Loucy (cell line): ENCODE measurements around the gene NKAP.

ENCODE experiments used
- H2AFZ ChIP-seq: fragments of 200-600 bp; sonication (generic); 2 replicates; pipeline ENCODE4 v1.6.0; 2016; ENCODE audit warnings: antibody characterized with exemption, mild to moderate bottlenecking, low read length, moderate library complexity
- H3F3A ChIP-seq: fragments of 200-600 bp; 2 replicates; pipeline ENCODE4 v1.6.0; 2016; ENCODE audit warnings: antibody characterized with exemption, low read depth, mild to moderate bottlenecking
- H3K27me3 ChIP-seq: fragments of 200-600 bp; sonication (generic); 2 replicates; pipeline ENCODE4 v1.6.1; 2014; ENCODE audit warnings: low read length, mild to moderate bottlenecking; ENCODE audit not compliant: insufficient read depth, poor library complexity, severe bottlenecking
- H3K36me3 ChIP-seq: fragments of 200-600 bp; sonication (generic); 2 replicates; pipeline ENCODE4 v1.6.1; 2016; ENCODE audit warnings: low read length; ENCODE audit not compliant: insufficient read depth
- H3K4me1 ChIP-seq: fragments of 200-600 bp; sonication (generic); 2 replicates; pipeline ENCODE4 v1.5.1; 2014; ENCODE audit warnings: low read length, mild to moderate bottlenecking; ENCODE audit not compliant: insufficient read depth, poor library complexity, severe bottlenecking
- H3K4me2 ChIP-seq: fragments of 200-600 bp; sonication (generic); 2 replicates; pipeline ENCODE4 v1.6.0; 2014; ENCODE audit warnings: antibody characterized with exemption, low read length, low read depth, mild to moderate bottlenecking; ENCODE audit not compliant: poor library complexity, severe bottlenecking
- H3K4me3 ChIP-seq: fragments of 200-600 bp; sonication (generic); 2 replicates; pipeline ENCODE4 v1.5.1; 2014; ENCODE audit warnings: low read length, mild to moderate bottlenecking, mixed read lengths; ENCODE audit not compliant: poor library complexity, severe bottlenecking
- H3K79me2 ChIP-seq: fragments of 200-600 bp; sonication (generic); 2 replicates; pipeline ENCODE4 v1.6.1; 2014; ENCODE audit warnings: low read length; ENCODE audit not compliant: insufficient read depth
- H3K9ac ChIP-seq: fragments of 200-600 bp; sonication (generic); 2 replicates; pipeline ENCODE4 v1.6.0; 2014; ENCODE audit warnings: mild to moderate bottlenecking, low read depth, low read length, moderate library complexity; ENCODE audit not compliant: poor library complexity, severe bottlenecking
- H3K9me2 ChIP-seq: fragments of 200-600 bp; sonication (generic); replicated peaks from 2 replicates; pipeline ENCODE4 v1.6.1; 2016; ENCODE audit warnings: low read depth, low read length, mixed read lengths
- H3K9me3 ChIP-seq: fragments of 200-600 bp; sonication (generic); 2 replicates; pipeline ENCODE4 v1.6.1; 2014; ENCODE audit warnings: mild to moderate bottlenecking, antibody characterized with exemption, low read length, low read depth; ENCODE audit not compliant: insufficient read depth
- H4K20me1 ChIP-seq: fragments of 200-600 bp; sonication (generic); 2 replicates; pipeline ENCODE4 v1.6.0; 2014; ENCODE audit warnings: antibody characterized with exemption, low read length, mild to moderate bottlenecking; ENCODE audit not compliant: insufficient read depth, poor library complexity, severe bottlenecking
- EZH2phosphoT487 ChIP-seq: fragments of 200-600 bp; IDR thresholded peaks from 2 replicates; pipeline ENCODE4 v1.6.1; 2018; ENCODE audit warnings: antibody characterized with exemption, mild to moderate bottlenecking, moderate library complexity, borderline replicate concordance
- TF ChIP-seq, protein P1 (sequence below): fragments of 200-600 bp; sonication (generic); conservative IDR thresholded peaks from 2 replicates; pipeline ENCODE4 v1.5.1; 2014; ENCODE audit warnings: mild to moderate bottlenecking, antibody characterized with exemption, low read length

NKAP gene

DNA sequence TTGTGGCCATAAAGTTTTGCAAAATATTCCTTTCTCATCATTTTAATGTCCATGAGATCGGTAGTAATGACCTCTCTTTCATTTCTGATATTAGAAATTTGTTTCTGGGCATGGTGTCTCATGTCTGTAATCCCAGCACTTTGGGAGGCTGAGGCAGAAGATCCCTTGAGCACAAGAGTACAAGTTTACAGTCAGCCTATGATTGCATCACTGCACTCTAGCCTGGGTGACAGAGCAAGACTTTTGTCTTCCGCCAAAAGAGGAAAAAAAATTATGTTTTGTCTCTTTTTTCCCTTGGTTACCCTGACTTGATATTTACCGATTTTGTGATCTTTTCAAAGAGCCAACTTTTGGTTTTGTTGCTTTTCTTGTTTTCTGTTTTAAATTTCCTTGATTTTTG is 10.8 kb upstream of the NKAP start:
- no peak overlapping the region for H3K4me3 ChIP-seq
- no peaks in the 10 kb centered on the region for H3K79me2 ChIP-seq
- no peaks in the 10 kb centered on the region for H3K9me3 ChIP-seq
- H3K9me2 ChIP-seq: no peaks in the 10 kb centered on the region
- no peaks in the 10 kb centered on the region for H3K36me3 ChIP-seq
- TF ChIP-seq, protein P1, sequence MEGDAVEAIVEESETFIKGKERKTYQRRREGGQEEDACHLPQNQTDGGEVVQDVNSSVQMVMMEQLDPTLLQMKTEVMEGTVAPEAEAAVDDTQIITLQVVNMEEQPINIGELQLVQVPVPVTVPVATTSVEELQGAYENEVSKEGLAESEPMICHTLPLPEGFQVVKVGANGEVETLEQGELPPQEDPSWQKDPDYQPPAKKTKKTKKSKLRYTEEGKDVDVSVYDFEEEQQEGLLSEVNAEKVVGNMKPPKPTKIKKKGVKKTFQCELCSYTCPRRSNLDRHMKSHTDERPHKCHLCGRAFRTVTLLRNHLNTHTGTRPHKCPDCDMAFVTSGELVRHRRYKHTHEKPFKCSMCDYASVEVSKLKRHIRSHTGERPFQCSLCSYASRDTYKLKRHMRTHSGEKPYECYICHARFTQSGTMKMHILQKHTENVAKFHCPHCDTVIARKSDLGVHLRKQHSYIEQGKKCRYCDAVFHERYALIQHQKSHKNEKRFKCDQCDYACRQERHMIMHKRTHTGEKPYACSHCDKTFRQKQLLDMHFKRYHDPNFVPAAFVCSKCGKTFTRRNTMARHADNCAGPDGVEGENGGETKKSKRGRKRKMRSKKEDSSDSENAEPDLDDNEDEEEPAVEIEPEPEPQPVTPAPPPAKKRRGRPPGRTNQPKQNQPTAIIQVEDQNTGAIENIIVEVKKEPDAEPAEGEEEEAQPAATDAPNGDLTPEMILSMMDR: no peak
- TF ChIP-seq EZH2phosphoT487: no peak
- H4K20me1 ChIP-seq: no peaks in the 10 kb centered on the region
- no peaks in the 10 kb centered on the region for H3F3A ChIP-seq
- H2AFZ ChIP-seq: no peak overlapping the region
- H3K4me2 ChIP-seq: no peak overlapping the region
- H3K27me3 ChIP-seq: peaks cover 49% of the 10 kb centered on the region
- H3K4me1 ChIP-seq: no peaks in the 10 kb centered on the region
- no peak overlapping the region for H3K9ac ChIP-seq

DNA sequence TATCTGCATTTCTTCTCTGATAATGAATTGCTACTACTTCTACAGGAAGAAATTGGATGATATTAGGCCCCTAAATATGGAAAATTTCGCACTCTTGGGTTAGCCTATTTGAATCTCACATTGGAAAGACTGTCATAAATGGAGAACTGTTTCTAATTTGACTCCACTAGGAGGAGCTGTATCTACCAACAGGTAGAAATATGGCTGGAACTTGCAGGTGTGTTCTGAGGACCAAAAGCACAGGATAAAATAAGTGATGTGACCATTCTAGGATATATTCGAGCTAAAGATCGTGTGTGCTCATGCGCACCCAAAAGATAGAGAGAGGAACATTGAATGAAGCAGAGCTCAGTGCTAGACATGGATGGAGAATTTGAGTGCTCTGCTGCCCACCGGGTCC is 4.8 kb upstream of the NKAP start:
- no peaks in the 10 kb centered on the region for H3K9me2 ChIP-seq
- no peaks in the 10 kb centered on the region for H3F3A ChIP-seq
- H4K20me1 ChIP-seq: no peaks in the 10 kb centered on the region
- peaks cover 19% of the 10 kb centered on the region for H3K27me3 ChIP-seq
- no peaks in the 10 kb centered on the region for H3K9me3 ChIP-seq
- H3K36me3 ChIP-seq: no peaks in the 10 kb centered on the region
- H3K79me2 ChIP-seq: no peaks in the 10 kb centered on the region
- H3K9ac ChIP-seq: no peak overlapping the region
- H2AFZ ChIP-seq: no peak overlapping the region
- no peak overlapping the region for H3K4me2 ChIP-seq
- no peak overlapping the region for H3K4me3 ChIP-seq
- no peaks in the 10 kb centered on the region for H3K4me1 ChIP-seq
- TF ChIP-seq, protein P1: peak; percentile 45
- TF ChIP-seq EZH2phosphoT487: no peak

DNA sequence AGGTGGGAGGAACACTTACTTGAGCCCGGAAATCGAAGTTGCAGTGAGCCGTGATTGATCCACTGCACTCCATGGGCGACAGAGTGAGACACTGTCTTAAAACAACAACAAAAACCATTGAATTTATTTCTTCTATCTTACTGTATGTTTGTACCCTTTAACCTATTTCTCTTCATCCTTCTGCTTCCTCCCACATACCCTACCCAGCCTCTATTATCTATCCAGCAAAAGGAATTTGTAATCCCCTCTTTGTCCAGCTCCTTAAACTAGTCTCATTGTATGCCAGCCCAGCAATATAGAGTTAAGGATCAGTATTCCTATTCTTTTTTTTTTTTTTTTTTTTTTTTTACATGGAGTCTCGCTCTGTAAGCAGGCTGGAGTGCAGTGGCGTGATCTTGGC is 1.9 kb upstream of the NKAP start:
- H3K4me2 ChIP-seq: no peak overlapping the region
- H3K79me2 ChIP-seq: peaks cover 18% of the 10 kb centered on the region; the same call in 1 of the 2 replicates
- H3K4me1 ChIP-seq: no peaks in the 10 kb centered on the region
- peaks cover 4% of the 10 kb centered on the region for H4K20me1 ChIP-seq
- H3F3A ChIP-seq: no peaks in the 10 kb centered on the region
- no peak overlapping the region for H2AFZ ChIP-seq
- no peak overlapping the region for H3K9ac ChIP-seq
- H3K27me3 ChIP-seq: no peaks in the 10 kb centered on the region
- H3K36me3 ChIP-seq: no peaks in the 10 kb centered on the region
- no peak for TF ChIP-seq EZH2phosphoT487
- TF ChIP-seq, protein P1: no peak
- no peak overlapping the region for H3K4me3 ChIP-seq
- H3K9me3 ChIP-seq: no peaks in the 10 kb centered on the region
- no peaks in the 10 kb centered on the region for H3K9me2 ChIP-seq
